Measurements from ENCODE around the gene SLC52A1. TPM values are rescaled to one million over a fixed set of nuclear protein-coding genes. Genes with fewer than 3 reads are reported as not detected.

Gene SLC52A1
- total and polyA plus RNA-seq, 2 of the 13 experiments (the other 11 are each of a cell fraction or from before 2014, with no cell fraction given), result 0.03 to 0.13 TPM

DNA sequence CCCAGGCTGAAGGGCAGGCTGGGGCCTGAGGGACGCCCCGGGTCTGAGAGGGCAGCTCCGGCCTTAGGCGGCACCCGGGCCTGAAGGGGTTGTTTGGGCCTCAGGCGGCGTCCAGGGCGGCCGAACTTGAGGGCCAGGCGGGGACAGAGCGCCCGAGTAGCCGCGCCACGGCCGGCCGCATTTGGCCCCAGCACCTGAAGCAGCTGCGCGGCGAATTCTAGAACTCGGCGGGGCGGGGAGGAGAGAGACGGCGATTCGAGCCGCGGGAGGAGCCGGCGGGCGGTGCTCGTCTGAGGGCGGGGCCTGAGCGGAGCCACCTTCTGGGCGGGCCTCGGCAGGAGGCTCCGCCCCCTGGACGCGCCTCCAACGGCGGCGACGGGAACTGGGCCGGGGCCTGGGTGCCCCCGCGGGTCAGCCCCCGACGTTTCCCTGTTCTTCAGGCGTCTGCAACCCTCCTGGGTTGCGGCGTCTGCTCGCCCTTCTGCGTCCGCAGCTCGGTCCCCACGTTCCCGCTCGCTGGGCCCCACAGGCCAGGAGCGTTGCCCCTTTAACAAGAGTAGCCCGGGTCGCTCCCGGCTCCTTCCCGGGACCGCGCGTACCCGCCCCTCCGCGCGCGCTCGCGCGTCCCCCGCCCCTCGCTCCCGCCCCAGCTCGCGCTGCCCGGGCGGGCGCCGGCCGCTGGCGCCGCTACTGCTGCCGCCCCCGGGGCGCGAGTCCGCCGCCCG, 37.8 kb downstream of the SLC52A1 start, which contains the start of the genes INCA1 and KIF1C (continued):
- TF ChIP-seq ZNF570 (CRISPR knock-in tag; IDR thresholded peaks at IDR 0.05; ENCODE audit: borderline replicate concordance), result no peak
- TF ChIP-seq SP1 (IDR thresholded peaks at IDR 0.05), result 0 out of 2 replicates have a peak, but pooled peaks have one; percentile 52
- peak; percentile 89 for TF ChIP-seq SP1 (CRISPR knock-in tag; IDR thresholded peaks at IDR 0.05)
- peak; percentile 83; the same call in 1 of the 2 replicates for TF ChIP-seq ZFP36L1 (CRISPR knock-in tag; IDR thresholded peaks at IDR 0.05)
- 0 out of 2 replicates have a peak, but pooled peaks have one; percentile 51 for TF ChIP-seq IRX3 (CRISPR knock-in tag; IDR thresholded peaks at IDR 0.05; ENCODE audit: borderline replicate concordance, low read depth)
- no peak for TF ChIP-seq RELA (CRISPR knock-in tag; IDR thresholded peaks at IDR 0.05)
- TF ChIP-seq HMG20B (CRISPR knock-in tag; conservative IDR thresholded peaks at IDR 0.05), result no peak
- TF ChIP-seq MTF1 (CRISPR knock-in tag; IDR thresholded peaks at IDR 0.05), result 0 out of 2 replicates have a peak, but pooled peaks have one; percentile 57
- no peak for TF ChIP-seq FOXP1 (IDR thresholded peaks at IDR 0.05)
- no peak for TF ChIP-seq FOXP1 (CRISPR knock-in tag; IDR thresholded peaks at IDR 0.05)
- TF ChIP-seq ZNF629 (CRISPR knock-in tag; conservative IDR thresholded peaks at IDR 0.05), result no peak
- TF ChIP-seq, protein P1, sequence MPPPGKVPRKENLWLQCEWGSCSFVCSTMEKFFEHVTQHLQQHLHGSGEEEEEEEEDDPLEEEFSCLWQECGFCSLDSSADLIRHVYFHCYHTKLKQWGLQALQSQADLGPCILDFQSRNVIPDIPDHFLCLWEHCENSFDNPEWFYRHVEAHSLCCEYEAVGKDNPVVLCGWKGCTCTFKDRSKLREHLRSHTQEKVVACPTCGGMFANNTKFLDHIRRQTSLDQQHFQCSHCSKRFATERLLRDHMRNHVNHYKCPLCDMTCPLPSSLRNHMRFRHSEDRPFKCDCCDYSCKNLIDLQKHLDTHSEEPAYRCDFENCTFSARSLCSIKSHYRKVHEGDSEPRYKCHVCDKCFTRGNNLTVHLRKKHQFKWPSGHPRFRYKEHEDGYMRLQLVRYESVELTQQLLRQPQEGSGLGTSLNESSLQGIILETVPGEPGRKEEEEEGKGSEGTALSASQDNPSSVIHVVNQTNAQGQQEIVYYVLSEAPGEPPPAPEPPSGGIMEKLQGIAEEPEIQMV (CRISPR knock-in tag; IDR thresholded peaks at IDR 0.05; ENCODE audit: low read depth), result no peak
- no peak for TF ChIP-seq NCOR1 (IDR thresholded peaks at IDR 0.05; ENCODE audit: borderline replicate concordance, low read length)
- no peak for TF ChIP-seq MBD4 (IDR thresholded peaks at IDR 0.05; ENCODE audit: borderline replicate concordance, low read length)
- TF ChIP-seq, protein P2, sequence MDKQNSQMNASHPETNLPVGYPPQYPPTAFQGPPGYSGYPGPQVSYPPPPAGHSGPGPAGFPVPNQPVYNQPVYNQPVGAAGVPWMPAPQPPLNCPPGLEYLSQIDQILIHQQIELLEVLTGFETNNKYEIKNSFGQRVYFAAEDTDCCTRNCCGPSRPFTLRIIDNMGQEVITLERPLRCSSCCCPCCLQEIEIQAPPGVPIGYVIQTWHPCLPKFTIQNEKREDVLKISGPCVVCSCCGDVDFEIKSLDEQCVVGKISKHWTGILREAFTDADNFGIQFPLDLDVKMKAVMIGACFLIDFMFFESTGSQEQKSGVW (CRISPR knock-in tag; IDR thresholded peaks at IDR 0.05; ENCODE audit: borderline replicate concordance), result no peak
- TF ChIP-seq SMYD3 (CRISPR knock-in tag; IDR thresholded peaks at IDR 0.05), result 0 out of 2 replicates have a peak, but pooled peaks have one; percentile 22
- TF ChIP-seq U2AF1 (optimal IDR thresholded peaks at IDR 0.05; ENCODE audit: low read depth, low read length), result no peak
- TF ChIP-seq, protein P3, sequence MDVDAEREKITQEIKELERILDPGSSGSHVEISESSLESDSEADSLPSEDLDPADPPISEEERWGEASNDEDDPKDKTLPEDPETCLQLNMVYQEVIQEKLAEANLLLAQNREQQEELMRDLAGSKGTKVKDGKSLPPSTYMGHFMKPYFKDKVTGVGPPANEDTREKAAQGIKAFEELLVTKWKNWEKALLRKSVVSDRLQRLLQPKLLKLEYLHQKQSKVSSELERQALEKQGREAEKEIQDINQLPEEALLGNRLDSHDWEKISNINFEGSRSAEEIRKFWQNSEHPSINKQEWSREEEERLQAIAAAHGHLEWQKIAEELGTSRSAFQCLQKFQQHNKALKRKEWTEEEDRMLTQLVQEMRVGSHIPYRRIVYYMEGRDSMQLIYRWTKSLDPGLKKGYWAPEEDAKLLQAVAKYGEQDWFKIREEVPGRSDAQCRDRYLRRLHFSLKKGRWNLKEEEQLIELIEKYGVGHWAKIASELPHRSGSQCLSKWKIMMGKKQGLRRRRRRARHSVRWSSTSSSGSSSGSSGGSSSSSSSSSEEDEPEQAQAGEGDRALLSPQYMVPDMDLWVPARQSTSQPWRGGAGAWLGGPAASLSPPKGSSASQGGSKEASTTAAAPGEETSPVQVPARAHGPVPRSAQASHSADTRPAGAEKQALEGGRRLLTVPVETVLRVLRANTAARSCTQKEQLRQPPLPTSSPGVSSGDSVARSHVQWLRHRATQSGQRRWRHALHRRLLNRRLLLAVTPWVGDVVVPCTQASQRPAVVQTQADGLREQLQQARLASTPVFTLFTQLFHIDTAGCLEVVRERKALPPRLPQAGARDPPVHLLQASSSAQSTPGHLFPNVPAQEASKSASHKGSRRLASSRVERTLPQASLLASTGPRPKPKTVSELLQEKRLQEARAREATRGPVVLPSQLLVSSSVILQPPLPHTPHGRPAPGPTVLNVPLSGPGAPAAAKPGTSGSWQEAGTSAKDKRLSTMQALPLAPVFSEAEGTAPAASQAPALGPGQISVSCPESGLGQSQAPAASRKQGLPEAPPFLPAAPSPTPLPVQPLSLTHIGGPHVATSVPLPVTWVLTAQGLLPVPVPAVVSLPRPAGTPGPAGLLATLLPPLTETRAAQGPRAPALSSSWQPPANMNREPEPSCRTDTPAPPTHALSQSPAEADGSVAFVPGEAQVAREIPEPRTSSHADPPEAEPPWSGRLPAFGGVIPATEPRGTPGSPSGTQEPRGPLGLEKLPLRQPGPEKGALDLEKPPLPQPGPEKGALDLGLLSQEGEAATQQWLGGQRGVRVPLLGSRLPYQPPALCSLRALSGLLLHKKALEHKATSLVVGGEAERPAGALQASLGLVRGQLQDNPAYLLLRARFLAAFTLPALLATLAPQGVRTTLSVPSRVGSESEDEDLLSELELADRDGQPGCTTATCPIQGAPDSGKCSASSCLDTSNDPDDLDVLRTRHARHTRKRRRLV (CRISPR knock-in tag; IDR thresholded peaks at IDR 0.05), result no peak
- TF ChIP-seq HNRNPL (IDR thresholded peaks at IDR 0.05; ENCODE audit: low read depth, low read length), result no peak
- no peak for TF ChIP-seq FOXM1 (CRISPR knock-in tag; IDR thresholded peaks at IDR 0.05)
- TF ChIP-seq PPARG (CRISPR knock-in tag; conservative IDR thresholded peaks at IDR 0.05), result no peak
- no peak for TF ChIP-seq CEBPG (CRISPR knock-in tag; IDR thresholded peaks at IDR 0.05)
- TF ChIP-seq ZNF616 (CRISPR knock-in tag; IDR thresholded peaks at IDR 0.05; ENCODE audit: low read depth), result no peak
- TF ChIP-seq, protein P4, sequence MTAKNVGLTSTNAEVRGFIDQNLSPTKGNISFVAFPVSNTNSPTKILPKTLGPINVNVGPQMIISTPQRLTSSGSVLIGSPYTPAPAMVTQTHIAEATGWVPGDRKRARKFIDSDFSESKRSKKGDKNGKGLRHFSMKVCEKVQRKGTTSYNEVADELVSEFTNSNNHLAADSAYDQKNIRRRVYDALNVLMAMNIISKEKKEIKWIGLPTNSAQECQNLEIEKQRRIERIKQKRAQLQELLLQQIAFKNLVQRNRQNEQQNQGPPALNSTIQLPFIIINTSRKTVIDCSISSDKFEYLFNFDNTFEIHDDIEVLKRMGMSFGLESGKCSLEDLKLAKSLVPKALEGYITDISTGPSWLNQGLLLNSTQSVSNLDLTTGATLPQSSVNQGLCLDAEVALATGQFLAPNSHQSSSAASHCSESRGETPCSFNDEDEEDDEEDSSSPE (CRISPR knock-in tag; IDR thresholded peaks at IDR 0.05), result peak; percentile 43; the same call in 1 of the 2 replicates

Data from HepG2 (cell line).